Mesenchymal stem cell (in vitro differentiated cells and primary cell): ENCODE measurements around the gene ZNF586.
"Not testable (repeated sequence)": the region's sequence is repeated elsewhere in the genome, so short reads cannot be mapped to it uniquely, and the experiment has no call there.

ENCODE experiments used
- DNase-seq: peaks from one replicate; pipeline ENCODE4 v3.0.0-alpha.2; 2013
- H2AFZ ChIP-seq: one replicate; pipeline ENCODE4 v1.6.1; 2013; ENCODE audit warnings: low read depth, mild to moderate bottlenecking, control low read depth, inconsistent platforms, low read length, moderate library complexity
- H2AK5ac ChIP-seq: 2 replicates; pipeline ENCODE4 v1.6.1; 2013; ENCODE audit warnings: low read length, moderate library complexity, mild to moderate bottlenecking, inconsistent platforms; ENCODE audit not compliant: severe bottlenecking
- H2BK120ac ChIP-seq: one replicate; pipeline ENCODE4 v1.6.1; 2013; ENCODE audit warnings: low read depth, mild to moderate bottlenecking, inconsistent platforms, low read length, moderate library complexity
- H2BK12ac ChIP-seq, 2 experiments: one replicate each; pipeline ENCODE4 v1.6.1; 2013; ENCODE audit warnings: inconsistent platforms in 2 of 2, low read length in 2 of 2, mild to moderate bottlenecking in 2 of 2, moderate library complexity in 2 of 2, control low read depth in 1 of 2
- H2BK15ac ChIP-seq: one replicate; pipeline ENCODE4 v1.6.1; 2013; ENCODE audit warnings: mild to moderate bottlenecking, low read depth, inconsistent platforms; ENCODE audit not compliant: poor library complexity, severe bottlenecking
- H2BK5ac ChIP-seq: 2 replicates; pipeline ENCODE4 v1.6.1; 2013; ENCODE audit warnings: low read depth, mild to moderate bottlenecking, low read length, control low read depth, inconsistent platforms; ENCODE audit not compliant: poor library complexity, severe bottlenecking
- H3K14ac ChIP-seq, 2 experiments: one replicate each; pipeline ENCODE4 v1.6.1; 2013; ENCODE audit warnings: inconsistent platforms in 2 of 2, low read length in 2 of 2, control low read depth in 1 of 2, mild to moderate bottlenecking in 1 of 2, moderate library complexity in 1 of 2
- H3K18ac ChIP-seq, 2 experiments: one replicate each; pipeline ENCODE4 v1.6.1; 2013; ENCODE audit warnings: inconsistent platforms in 2 of 2, low read length in 2 of 2, control low read depth in 1 of 2, low read depth in 1 of 2, mild to moderate bottlenecking in 1 of 2
- H3K23ac ChIP-seq, 2 experiments: one replicate each; pipeline ENCODE4 v1.6.1; 2013; ENCODE audit warnings: inconsistent platforms in 2 of 2, low read length in 2 of 2, mild to moderate bottlenecking in 2 of 2, moderate library complexity in 2 of 2, control low read depth in 1 of 2
- H3K27ac ChIP-seq: 2 replicates; pipeline ENCODE4 v1.5.1; 2013; ENCODE audit warnings: mild to moderate bottlenecking, moderate library complexity, low read length, control low read depth, inconsistent platforms; ENCODE audit not compliant: poor library complexity, severe bottlenecking
- H3K27me3 ChIP-seq, 2 experiments: 2 replicates each; pipeline versions ENCODE4 v1.6.1 to v1.7.0; 2013; ENCODE audit warnings: low read length in 2 of 2, mild to moderate bottlenecking in 2 of 2, moderate library complexity in 2 of 2, control low read depth in 1 of 2, inconsistent platforms in 1 of 2; ENCODE audit not compliant: control insufficient read depth in 1 of 2, insufficient read depth in 1 of 2
- H3K36me3 ChIP-seq, 2 experiments: 2 replicates each; pipeline versions ENCODE4 v1.6.1 to v1.7.0; 2013; ENCODE audit warnings: low read length in 2 of 2, control low read depth in 1 of 2, inconsistent platforms in 1 of 2, low read depth in 1 of 2, mild to moderate bottlenecking in 1 of 2; ENCODE audit not compliant: insufficient read depth in 2 of 2, control insufficient read depth in 1 of 2
- H3K4ac ChIP-seq, 2 experiments: one replicate each; pipeline ENCODE4 v1.6.1; 2013; ENCODE audit warnings: inconsistent platforms in 2 of 2, low read length in 2 of 2, mild to moderate bottlenecking in 2 of 2, moderate library complexity in 2 of 2, control low read depth in 1 of 2, low read depth in 1 of 2
- H3K4me1 ChIP-seq: 2 replicates; pipeline ENCODE4 v1.6.1; 2013; ENCODE audit warnings: low read depth, low read length, control low read depth; ENCODE audit not compliant: control insufficient read depth, insufficient read depth
- H3K4me2 ChIP-seq: 2 replicates; pipeline ENCODE4 v1.6.1; 2013; ENCODE audit warnings: low read length, mild to moderate bottlenecking, inconsistent platforms; ENCODE audit not compliant: poor library complexity, severe bottlenecking
- H3K4me3 ChIP-seq, 2 experiments: 2 replicates each; pipeline versions ENCODE4 v1.5.1 to v1.7.0; 2013; ENCODE audit warnings: low read length in 2 of 2, mild to moderate bottlenecking in 2 of 2, control low read depth in 1 of 2, low read depth in 1 of 2; ENCODE audit not compliant: insufficient read depth in 1 of 2
- H3K79me1 ChIP-seq: replicated peaks from 2 replicates; pipeline ENCODE4 v1.6.1; 2013; ENCODE audit warnings: mild to moderate bottlenecking, control low read depth, low read length, inconsistent platforms; ENCODE audit not compliant: poor library complexity, severe bottlenecking
- H3K9ac ChIP-seq: 2 replicates; pipeline ENCODE4 v1.7.0; 2013; ENCODE audit warnings: mild to moderate bottlenecking, low read length, moderate library complexity
- H3K9me3 ChIP-seq: 2 replicates; pipeline ENCODE4 v1.7.0; 2013; ENCODE audit warnings: mild to moderate bottlenecking, low read length; ENCODE audit not compliant: control insufficient read depth
- H4K8ac ChIP-seq: one replicate; pipeline ENCODE4 v1.6.1; 2013; ENCODE audit warnings: inconsistent platforms, mild to moderate bottlenecking, low read length, moderate library complexity
- H4K91ac ChIP-seq: one replicate; pipeline ENCODE4 v1.6.1; 2013; ENCODE audit warnings: mild to moderate bottlenecking, low read length, inconsistent platforms
- WGBS: methylation state at CpG from one replicate; pipeline ENCODE4 v1.1.7; 2013; ENCODE audit warnings: mixed read lengths; 5-methylcytosine and 5-hydroxymethylcytosine counted together

ZNF586 gene

DNA sequence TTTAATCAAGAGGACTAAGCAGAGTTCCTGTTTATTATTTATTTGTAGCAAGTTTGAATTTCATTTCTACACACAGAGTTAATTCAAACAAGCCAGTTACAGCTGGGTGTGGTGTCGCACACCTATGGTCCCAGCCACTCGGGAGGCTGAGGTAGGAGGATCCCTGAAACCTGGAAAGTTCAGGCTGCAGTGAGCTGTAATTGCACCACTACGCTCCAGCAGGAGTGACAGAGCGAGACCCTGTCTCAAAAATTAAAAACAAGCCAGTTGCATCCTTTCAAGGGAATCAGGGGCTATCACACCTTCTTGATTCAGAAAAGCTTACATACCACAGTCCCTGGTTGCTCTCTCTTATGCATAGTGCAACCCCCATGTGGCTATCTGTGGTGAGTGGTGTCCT is 19.8 kb downstream of the ZNF586 start:
- H3K23ac ChIP-seq, result no peak overlapping the region
- no peak overlapping the region for H3K4me2 ChIP-seq
- 100% methylated on average over 4 of the region's 4 CpGs for WGBS
- DNase-seq, result no peak
- H3K9ac ChIP-seq, result no peak overlapping the region
- H2BK5ac ChIP-seq, result no peak overlapping the region
- no peak overlapping the region for H3K27ac ChIP-seq
- no peaks in the 10 kb centered on the region for H3K27me3 ChIP-seq
- no peak overlapping the region for H4K91ac ChIP-seq
- H2AFZ ChIP-seq, result no peak overlapping the region
- no peak overlapping the region for H3K14ac ChIP-seq
- H3K9me3 ChIP-seq, result peaks cover 16% of the 10 kb centered on the region
- no peaks in the 10 kb centered on the region for H3K4me1 ChIP-seq
- peaks cover 39% of the 10 kb centered on the region for H3K79me1 ChIP-seq
- H2AK5ac ChIP-seq, result no peak overlapping the region
- H2BK15ac ChIP-seq, result no peak overlapping the region
- no peak overlapping the region for H3K4me3 ChIP-seq
- H2BK12ac ChIP-seq, result no peak overlapping the region
- peaks cover 39 to 45% of the 10 kb centered on the region in 2 experiments for H3K36me3 ChIP-seq
- no peak overlapping the region for H4K8ac ChIP-seq
- H2BK120ac ChIP-seq, result no peak overlapping the region
- H3K4ac ChIP-seq, result no peak overlapping the region
- H3K18ac ChIP-seq, result no peak overlapping the region

- H3K4me3 ChIP-seq, H2BK12ac ChIP-seq, H3K23ac ChIP-seq, H3K14ac ChIP-seq, H3K4me2 ChIP-seq, H3K9me3 ChIP-seq, H2BK15ac ChIP-seq, H2AK5ac ChIP-seq, H3K4ac ChIP-seq, H4K8ac ChIP-seq, H4K91ac ChIP-seq, H2AFZ ChIP-seq, DNase-seq, H3K4me1 ChIP-seq, H3K27me3 ChIP-seq, H3K27ac ChIP-seq, H2BK120ac ChIP-seq, H2BK5ac ChIP-seq, H3K9ac ChIP-seq, H3K18ac ChIP-seq: not testable (repeated sequence)
- Histone ChIP-seq H3K36me3 (peaks cover 3 to 39% of the 10 kb centered on the region in 2 experiments), H3K79me1 (peaks cover 28% of the 10 kb centered on the region)
- WGBS, result 92% methylated on average over 1 of the region's 1 CpG
Measured at GRCh38 chr19:57796580-57796979, 27.1 kb downstream of the ZNF586 start.

GRCh38 chr19:57800696-57801095 is 31.2 kb downstream of the ZNF586 start:
- Histone ChIP-seq H3K4me2 (no peak overlapping the region), H2AK5ac (no peak overlapping the region), H4K91ac (no peak overlapping the region), H2BK15ac (no peak overlapping the region), H3K27ac (no peak overlapping the region), H3K4me1 (peaks cover 6% of the 10 kb centered on the region), H3K79me1 (peaks cover 20% of the 10 kb centered on the region), H3K14ac (no peak overlapping the region), H2AFZ (no peak overlapping the region), H3K9me3 (no peaks in the 10 kb centered on the region), H3K27me3 (no peaks in the 10 kb centered on the region), H3K9ac (no peak overlapping the region), H4K8ac (no peak overlapping the region), H3K36me3 (peaks cover 0 to 22% of the 10 kb centered on the region in 2 experiments), H3K18ac (no peak overlapping the region), H3K23ac (no peak overlapping the region), H3K4me3 (no peak overlapping the region), H2BK5ac (no peak overlapping the region), H2BK120ac (no peak overlapping the region), H3K4ac (no peak overlapping the region), H2BK12ac (no peak overlapping the region)
- DNase-seq, result no peak
- WGBS, result 81% methylated on average over 5 of the region's 5 CpGs

GRCh38 chr19:57802269-57802668 is 32.8 kb downstream of the ZNF586 start:
- H2AK5ac ChIP-seq, result peak overlapping the region; percentile 87
- peak overlapping the region; percentile 96 for H4K8ac ChIP-seq
- H4K91ac ChIP-seq, result no peak overlapping the region
- H3K14ac ChIP-seq, result no peak overlapping the region
- no peak overlapping the region for H2AFZ ChIP-seq
- no peak for DNase-seq
- no peak overlapping the region for H2BK12ac ChIP-seq
- H3K27ac ChIP-seq, result peak overlapping the region; percentile 3
- H3K4me1 ChIP-seq, result peaks cover 9% of the 10 kb centered on the region
- H3K4me3 ChIP-seq, result no peak overlapping the region
- no peak overlapping the region for H3K9ac ChIP-seq
- H3K36me3 ChIP-seq, result peaks cover 11 to 13% of the 10 kb centered on the region in 2 experiments
- no peak overlapping the region for H3K23ac ChIP-seq
- WGBS, result 86% methylated on average over 4 of the region's 4 CpGs
- no peak overlapping the region for H3K4ac ChIP-seq
- no peak overlapping the region for H2BK5ac ChIP-seq
- H3K4me2 ChIP-seq, result no peak overlapping the region
- H3K9me3 ChIP-seq, result no peaks in the 10 kb centered on the region
- no peak overlapping the region for H2BK15ac ChIP-seq
- no peaks in the 10 kb centered on the region for H3K27me3 ChIP-seq
- H2BK120ac ChIP-seq, result no peak overlapping the region
- H3K79me1 ChIP-seq, result peaks cover 22% of the 10 kb centered on the region
- H3K18ac ChIP-seq, result no peak overlapping the region
